Measurements from ENCODE around the gene MAP3K5.

GRCh38 chr6:136520517-136520916 lies 271.8 kb downstream of the MAP3K5 start:
- no peak for TF ChIP-seq CTCF (IDR thresholded peaks at IDR 0.05)
- no peak for TF ChIP-seq POLR2A (IDR thresholded peaks at IDR 0.05)

Measured in gastroesophageal sphincter (tissue), 3 donors.